ENCODE measurements around the gene PIRT. TPM values are rescaled to one million over a fixed set of nuclear protein-coding genes. Genes with fewer than 3 reads are reported as not detected.

The PIRT gene
- total RNA-seq: not detected

GRCh38 chr17:10837921-10838320 lies at the start of gene PIRT:
TSS of gene PIRT (minus strand) at chr17:10838087. CDS start at chr17:10825645, 12,442 bp downstream.
- no peak within 1 kb of the TSS for H3K27ac ChIP-seq
- no peak within 1 kb of the TSS for H3K4me3 ChIP-seq
- no peaks in the 10 kb centered on the region for H3K27me3 ChIP-seq
- no peaks in the 10 kb centered on the region for H3K36me3 ChIP-seq
- WGBS, 2 donors: 63 to 66% methylated on average over 8 of the region's 8 CpGs
- no peaks in the 10 kb centered on the region for H3K4me1 ChIP-seq
- no peaks in the 10 kb centered on the region for H3K9me3 ChIP-seq
- DNase-seq (ENCODE audit: low spot score in 2 of 2): no peak
- TF ChIP-seq EP300 (IDR thresholded peaks at IDR 0.05) (no peak), POLR2A (IDR thresholded peaks at IDR 0.05) (no peak), CTCF (IDR thresholded peaks at IDR 0.05) (no peak)

- no peak overlapping the region for H3K4me3 ChIP-seq
- TF ChIP-seq EP300 (IDR thresholded peaks at IDR 0.05) (no peak), POLR2A (IDR thresholded peaks at IDR 0.05) (no peak), CTCF (IDR thresholded peaks at IDR 0.05) (no peak)
- no peaks in the 10 kb centered on the region for H3K4me1 ChIP-seq
- 42 to 47% methylated on average over 4 of the region's 4 CpGs for WGBS, 2 donors
- H3K36me3 ChIP-seq: no peaks in the 10 kb centered on the region
- DNase-seq (ENCODE audit: low spot score in 2 of 2): no peak
- no peak overlapping the region for H3K27ac ChIP-seq
- no peaks in the 10 kb centered on the region for H3K27me3 ChIP-seq
- no peaks in the 10 kb centered on the region for H3K9me3 ChIP-seq
Measured at GRCh38 chr17:10881959-10882358, 44.1 kb upstream of the PIRT start.

- no peak for DNase-seq (ENCODE audit: low spot score in 2 of 2)
- Histone ChIP-seq H3K4me3 (no peak overlapping the region), H3K4me1 (peaks cover 0 to 5% (median 0%) of the 10 kb centered on the region in 4 donors), H3K27me3 (no peaks in the 10 kb centered on the region), H3K36me3 (no peaks in the 10 kb centered on the region), H3K9me3 (no peaks in the 10 kb centered on the region), H3K27ac (no peak overlapping the region)
- TF ChIP-seq POLR2A (IDR thresholded peaks at IDR 0.05) (no peak), CTCF (IDR thresholded peaks at IDR 0.05) (peak in 2 of 5 experiments; percentile 11 to 28)
- WGBS, 2 donors: 13 to 14% methylated on average over 9 of the region's 9 CpGs
Measured at GRCh38 chr17:10879190-10879836, 41.4 kb upstream of the PIRT start.

GRCh38 chr17:10875984-10876555 lies 38.2 kb upstream of the PIRT start:
- H3K27ac ChIP-seq: no peak overlapping the region
- H3K36me3 ChIP-seq: no peaks in the 10 kb centered on the region
- 2 to 7% methylated on average over 7 of the region's 7 CpGs for WGBS, 2 donors
- H3K4me3 ChIP-seq: no peak overlapping the region
- no peaks in the 10 kb centered on the region for H3K9me3 ChIP-seq
- TF ChIP-seq POLR2A (IDR thresholded peaks at IDR 0.05) (no peak), CTCF (IDR thresholded peaks at IDR 0.05) (peak; percentile 49 to 70 (median 62)), EP300 (IDR thresholded peaks at IDR 0.05) (no peak)
- H3K27me3 ChIP-seq: no peaks in the 10 kb centered on the region
- peaks cover 0 to 5% (median 0%) of the 10 kb centered on the region in 4 donors for H3K4me1 ChIP-seq
- peak in 1 of 2 donors; percentile 39 for DNase-seq (ENCODE audit: low spot score in 2 of 2)

- H3K27ac ChIP-seq: no peak overlapping the region
- 25 to 27% methylated on average over 9 of the region's 9 CpGs for WGBS, 2 donors
- H3K27me3 ChIP-seq: no peaks in the 10 kb centered on the region
- H3K36me3 ChIP-seq: no peaks in the 10 kb centered on the region
- H3K4me1 ChIP-seq: peaks cover 0 to 5% (median 0%) of the 10 kb centered on the region in 4 donors
- no peak for TF ChIP-seq EP300 (IDR thresholded peaks at IDR 0.05)
- no peak for TF ChIP-seq CTCF (IDR thresholded peaks at IDR 0.05)
- no peak overlapping the region for H3K4me3 ChIP-seq
- DNase-seq (ENCODE audit: low spot score in 2 of 2): no peak
- H3K9me3 ChIP-seq: no peaks in the 10 kb centered on the region
Measured at GRCh38 chr17:10875430-10875851, 37.6 kb upstream of the PIRT start.
